Measurements from ENCODE around the gene MSTN.
"Not testable (repeated sequence)": the region's sequence is repeated elsewhere in the genome, so short reads cannot be mapped to it uniquely, and the experiment has no call there.

The MSTN gene

GRCh38 chr2:190052307-190052706 lies 10.2 kb downstream of the MSTN start:
- TF ChIP-seq CTCF (IDR thresholded peaks at IDR 0.05; ENCODE audit: low read depth, low read length) = no peak
- H3K4me3 ChIP-seq (ENCODE audit: low read depth, low read length) = no peak overlapping the region

- H3K4me3 ChIP-seq (ENCODE audit: low read depth, low read length) = no peak overlapping the region
- no peak for TF ChIP-seq CTCF (IDR thresholded peaks at IDR 0.05; ENCODE audit: low read depth, low read length)
Observed at GRCh38 chr2:190051223-190051622, 11.3 kb downstream of the MSTN start.

GRCh38 chr2:190050001-190050400 lies 12.5 kb downstream of the MSTN start:
- H3K4me3 ChIP-seq (ENCODE audit: low read depth, low read length) = no peak overlapping the region
- no peak for TF ChIP-seq CTCF (IDR thresholded peaks at IDR 0.05; ENCODE audit: low read depth, low read length)

GRCh38 chr2:190044866-190045265 lies 17.7 kb downstream of the MSTN start:
- TF ChIP-seq CTCF (IDR thresholded peaks at IDR 0.05; ENCODE audit: low read depth, low read length) = no peak
- H3K4me3 ChIP-seq (ENCODE audit: low read depth, low read length) = no peak overlapping the region

- H3K4me3 ChIP-seq (ENCODE audit: low read depth, low read length) = no peak overlapping the region
- no peak for TF ChIP-seq CTCF (IDR thresholded peaks at IDR 0.05; ENCODE audit: low read depth, low read length)
Observed at GRCh38 chr2:190043441-190043840, 19.1 kb downstream of the MSTN start.

GRCh38 chr2:190036071-190036470 lies 26.5 kb downstream of the MSTN start:
- TF ChIP-seq CTCF (IDR thresholded peaks at IDR 0.05; ENCODE audit: low read depth, low read length) = no peak
- no peak overlapping the region for H3K4me3 ChIP-seq (ENCODE audit: low read depth, low read length)

GRCh38 chr2:190034417-190034816 lies 28.1 kb downstream of the MSTN start:
- H3K4me3 ChIP-seq (ENCODE audit: low read depth, low read length) = not testable (repeated sequence)

- no peak for TF ChIP-seq CTCF (IDR thresholded peaks at IDR 0.05; ENCODE audit: low read depth, low read length)
Observed at GRCh38 chr2:190031969-190032618, 30.4 kb downstream of the MSTN start.

More at GRCh38 chr2:190031969-190032618, 30.4 kb downstream of the MSTN start:
- no peak overlapping the region for H3K4me3 ChIP-seq (ENCODE audit: low read depth, low read length)

All from WI38 (cell line).